Neutrophil (primary cell): ENCODE results near the gene TMEM229A.
"Not testable (repeated sequence)": the region's sequence is repeated elsewhere in the genome, so short reads cannot be mapped to it uniquely, and the experiment has no call there.

Experiments used
- H3K27ac ChIP-seq: fragments of 200-600 bp; sonication (generic); 2 replicates; pipeline ENCODE4 v1.5.1; 2016; ENCODE audit warnings: mild to moderate bottlenecking, moderate library complexity
- H3K27me3 ChIP-seq: fragments of 200-600 bp; sonication (generic); 2 replicates; pipeline ENCODE4 v1.6.0; 2016; ENCODE audit warnings: mild to moderate bottlenecking
- H3K36me3 ChIP-seq: fragments of 200-600 bp; sonication (generic); 2 replicates; pipeline ENCODE4 v1.5.1; 2017
- H3K4me1 ChIP-seq, 2 experiments: fragments of 200-600 bp in 1 of 2; sonication (generic) in 1 of 2; 1 replicate in 1 of 2; 2 replicates in 1 of 2; pipeline versions ENCODE4 v1.5.1 to v1.6.1; 2013 to 2016; ENCODE audit warnings: low read depth in 1 of 2, low read length in 1 of 2, mild to moderate bottlenecking in 1 of 2, moderate library complexity in 1 of 2; ENCODE audit not compliant: control insufficient read depth in 1 of 2, insufficient read depth in 1 of 2
- H3K4me3 ChIP-seq, 2 experiments: fragments of 200-600 bp in 1 of 2; sonication (generic) in 1 of 2; 1 replicate in 1 of 2; 2 replicates in 1 of 2; pipeline ENCODE4 v1.5.1; 2013 to 2016; ENCODE audit warnings: low read depth in 1 of 2, low read length in 1 of 2, mild to moderate bottlenecking in 1 of 2, moderate library complexity in 1 of 2
- H3K9me3 ChIP-seq: fragments of 200-600 bp; sonication (generic); 2 replicates; pipeline ENCODE4 v1.5.1; 2016
- CTCF ChIP-seq: fragments of 200-600 bp; sonication (generic); IDR thresholded peaks from 2 replicates; pipeline ENCODE4 v1.5.1; 2016; ENCODE audit warnings: antibody characterized with exemption

The TMEM229A gene

GRCh38 chr7:124020060-124020459 is 12.8 kb downstream of the TMEM229A start:
- Histone ChIP-seq H3K27me3 (no peaks in the 10 kb centered on the region), H3K36me3 (no peaks in the 10 kb centered on the region)
- no peak for TF ChIP-seq CTCF

GRCh38 chr7:124013306-124013705 is 19.6 kb downstream of the TMEM229A start:
- Histone ChIP-seq H3K27me3 (no peaks in the 10 kb centered on the region), H3K36me3 (no peaks in the 10 kb centered on the region), H3K9me3 (no peaks in the 10 kb centered on the region), H3K27ac (no peak overlapping the region), H3K4me1 (no peaks in the 10 kb centered on the region), H3K4me3 (no peak overlapping the region)
- no peak for TF ChIP-seq CTCF

More at GRCh38 chr7:124020060-124020459, 12.8 kb downstream of the TMEM229A start:
- no peak overlapping the region for H3K4me3 ChIP-seq
- no peaks in the 10 kb centered on the region for H3K9me3 ChIP-seq
- H3K27ac ChIP-seq: no peak overlapping the region
- no peaks in the 10 kb centered on the region for H3K4me1 ChIP-seq

GRCh38 chr7:124012864-124013263 is 20.0 kb downstream of the TMEM229A start:
- H3K4me1 ChIP-seq: no peaks in the 10 kb centered on the region
- no peaks in the 10 kb centered on the region for H3K36me3 ChIP-seq
- no peak overlapping the region for H3K27ac ChIP-seq
- H3K27me3 ChIP-seq: no peaks in the 10 kb centered on the region
- no peak overlapping the region for H3K4me3 ChIP-seq
- no peaks in the 10 kb centered on the region for H3K9me3 ChIP-seq
- no peak for TF ChIP-seq CTCF

- Histone ChIP-seq H3K27ac (no peak overlapping the region), H3K27me3 (no peaks in the 10 kb centered on the region), H3K4me1 (no peaks in the 10 kb centered on the region), H3K9me3 (no peaks in the 10 kb centered on the region), H3K4me3 (no peak overlapping the region), H3K36me3 (no peaks in the 10 kb centered on the region)
- TF ChIP-seq CTCF: no peak
Observed at GRCh38 chr7:124009321-124009720, 23.5 kb downstream of the TMEM229A start.

GRCh38 chr7:124008296-124008695 is 24.6 kb downstream of the TMEM229A start:
- not testable (repeated sequence) for H3K27me3 ChIP-seq, H3K36me3 ChIP-seq, H3K4me1 ChIP-seq, H3K4me3 ChIP-seq, H3K27ac ChIP-seq, H3K9me3 ChIP-seq

GRCh38 chr7:123999703-124000102 is 33.2 kb downstream of the TMEM229A start:
- TF ChIP-seq CTCF: no peak
- no peaks in the 10 kb centered on the region for H3K9me3 ChIP-seq
- no peaks in the 10 kb centered on the region for H3K36me3 ChIP-seq
- H3K27ac ChIP-seq: no peak overlapping the region
- no peaks in the 10 kb centered on the region for H3K4me1 ChIP-seq
- no peak overlapping the region for H3K4me3 ChIP-seq
- H3K27me3 ChIP-seq: no peaks in the 10 kb centered on the region
